Stimulated activated CD8-positive, alpha-beta memory T cell treated with anti-CD3 and anti-CD28 coated beads, Interleukin-4, amount 100 ng/mL, for 1 hour (primary cell): ENCODE measurements around the gene AKIRIN1.
"Not testable (repeated sequence)": the region's sequence is repeated elsewhere in the genome, so short reads cannot be mapped to it uniquely, and the experiment has no call there.

Experiments
- DNase-seq, 2 donors: peaks; one replicate each; pipeline ENCODE4 v3.0.0-alpha.2; 2020; ENCODE audit warnings: low read depth in 2 of 2, low spot score in 1 of 2

Gene AKIRIN1

DNA sequence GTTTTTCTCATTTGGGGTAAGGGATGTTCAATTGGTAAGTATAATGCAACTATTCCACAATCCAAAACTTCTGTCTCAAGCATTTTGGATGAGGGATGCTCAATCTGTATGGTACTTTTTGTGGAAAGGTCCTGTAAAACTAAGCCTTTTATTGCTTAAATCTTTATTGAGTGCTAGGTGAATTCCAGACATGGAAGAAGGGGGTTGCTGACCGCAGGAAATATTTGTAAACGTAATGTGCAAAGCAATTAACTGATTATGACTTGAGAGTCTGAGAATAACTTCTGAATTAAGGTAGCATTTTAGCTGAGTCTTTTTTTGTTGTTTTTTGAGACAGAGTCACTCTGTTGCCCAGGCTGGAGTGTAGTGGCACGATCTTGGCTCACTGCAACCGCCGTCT, 3.1 kb downstream of the AKIRIN1 start:
- no peak for DNase-seq

DNA sequence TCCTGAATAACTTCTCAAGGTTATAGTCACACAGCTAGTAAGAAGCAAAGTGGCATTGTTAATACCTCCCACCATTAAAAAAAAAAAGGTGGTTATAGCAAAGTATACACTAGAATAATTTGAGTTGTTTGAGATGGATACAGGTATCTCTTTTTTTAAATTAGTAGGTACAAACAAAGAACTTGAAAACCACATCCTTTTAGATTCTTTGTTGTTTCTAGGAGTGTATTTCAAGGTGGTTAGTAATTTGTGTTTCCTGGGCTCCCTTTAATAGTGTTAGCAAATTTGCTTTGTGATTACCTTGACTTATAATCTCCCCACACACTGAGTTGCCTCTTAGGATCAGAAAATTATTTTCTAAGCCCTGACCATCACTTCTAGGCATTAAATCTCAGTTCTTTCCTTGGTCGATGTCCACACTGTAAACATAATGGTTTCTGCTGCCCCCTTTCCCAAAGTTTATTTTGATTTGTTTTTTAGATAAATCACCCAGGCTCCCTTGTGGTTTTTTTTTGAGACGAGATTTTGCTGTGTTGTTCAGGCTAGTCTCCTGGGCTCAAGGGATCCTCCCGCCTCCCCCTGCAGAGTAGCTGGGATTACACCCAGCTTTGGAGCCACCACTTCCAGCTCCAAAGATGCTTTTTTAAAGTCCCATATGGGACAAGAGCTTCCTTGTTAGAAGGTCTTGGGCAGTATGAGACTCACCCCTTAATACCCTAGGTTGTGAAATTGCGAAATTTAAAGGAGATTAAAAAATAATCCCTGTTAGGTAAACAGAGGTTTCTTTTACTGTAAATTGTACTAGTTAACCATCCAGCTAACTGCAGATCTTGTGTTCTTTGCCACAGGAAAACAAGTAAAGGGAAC, 6.2 kb downstream of the AKIRIN1 start:
- DNase-seq: no peak

DNA sequence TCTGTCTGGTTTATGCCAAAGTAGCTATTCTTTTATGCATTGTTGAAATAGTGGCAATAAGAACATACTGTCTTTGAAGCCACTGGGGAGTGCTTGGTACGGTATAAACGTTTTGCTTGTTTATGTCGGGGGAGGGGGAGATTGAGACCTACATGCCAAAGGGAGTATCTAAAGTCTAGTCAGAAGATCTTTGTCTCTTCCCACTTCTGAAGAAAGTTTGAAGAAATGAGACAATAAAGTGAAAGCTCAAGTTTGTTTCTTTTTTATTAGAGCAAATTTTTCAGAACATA, 6.8 kb downstream of the AKIRIN1 start:
- DNase-seq: no peak

DNA sequence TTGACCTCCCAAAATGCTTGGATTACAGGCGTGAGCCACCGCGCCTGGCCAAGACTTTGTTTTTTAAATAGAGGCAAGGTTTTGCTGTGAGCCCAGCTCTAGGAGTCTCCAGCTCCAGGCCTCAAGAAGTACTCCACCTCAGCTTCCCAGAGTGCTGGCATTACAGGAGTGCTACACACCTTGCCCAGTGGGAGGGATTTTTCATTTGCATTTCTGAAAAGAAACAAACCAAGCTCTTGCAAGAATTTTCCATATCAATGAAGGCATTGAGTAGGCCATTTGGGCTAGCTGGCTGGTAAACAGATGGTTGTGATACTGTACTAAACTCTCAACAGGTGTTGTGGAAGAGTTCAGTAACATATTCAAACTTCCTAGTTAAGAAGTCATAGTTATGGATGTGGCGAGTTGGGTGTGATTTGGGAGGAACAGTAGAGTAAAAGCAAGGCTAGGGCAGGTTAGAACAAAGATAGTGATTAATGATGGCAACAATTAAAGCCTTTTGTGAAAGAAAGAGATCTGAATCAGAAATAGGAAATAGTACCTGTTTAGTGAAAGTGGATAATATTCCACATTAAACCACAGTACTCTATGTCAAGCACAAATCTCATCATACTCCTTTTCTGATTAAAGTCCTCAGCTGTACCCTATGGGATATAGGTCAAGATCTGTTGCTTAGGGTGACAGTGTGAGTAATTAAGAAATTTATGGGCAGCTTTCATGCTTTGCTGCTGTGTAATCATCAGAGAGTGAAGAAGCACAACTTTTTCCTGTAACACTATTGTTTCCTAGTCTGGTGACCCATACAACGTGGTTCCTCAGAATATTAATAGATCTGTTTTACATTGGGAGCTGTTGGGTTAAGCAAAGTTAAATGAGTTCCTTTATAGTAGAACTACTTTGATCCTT, 10.7 kb downstream of the AKIRIN1 start:
- DNase-seq: no peak

DNA sequence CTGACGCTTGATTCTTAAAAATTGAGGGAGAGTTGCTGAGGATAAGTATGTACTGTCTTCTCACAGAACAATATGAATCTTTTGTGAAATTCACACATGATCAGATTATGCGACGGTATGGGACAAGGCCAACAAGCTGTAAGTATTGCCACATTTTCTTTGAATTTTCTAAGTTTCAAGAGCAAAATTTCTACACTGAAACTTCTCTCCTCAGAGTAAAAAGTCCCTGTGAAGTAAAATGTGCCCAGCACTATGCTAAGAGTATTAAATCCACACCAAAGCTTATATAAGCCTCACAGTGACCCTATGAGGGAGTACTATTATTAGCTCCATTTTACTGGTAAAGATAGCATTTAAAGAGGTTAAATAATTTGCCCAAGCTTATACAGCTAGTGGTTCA, 12.2 kb downstream of the AKIRIN1 start:
- DNase-seq: no peak

DNA sequence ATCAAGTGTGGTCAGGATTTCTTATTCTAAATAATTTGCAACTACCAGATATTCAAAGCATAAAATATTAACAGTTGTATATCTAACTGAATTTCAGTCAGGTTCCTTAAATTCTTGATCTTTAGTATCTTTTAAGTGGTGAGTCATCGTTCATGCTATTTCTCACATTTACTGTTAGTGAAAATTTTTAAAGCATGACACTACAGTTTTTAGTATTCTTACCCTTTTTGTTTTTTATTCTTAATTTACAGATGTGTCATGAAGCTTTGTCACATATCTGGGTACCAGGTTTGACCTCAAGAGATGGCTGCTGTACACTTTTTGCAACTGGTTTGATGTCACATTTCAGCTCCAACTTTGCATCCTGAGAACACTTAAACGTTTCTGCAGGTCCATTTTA, 12.7 kb downstream of the AKIRIN1 start:
- DNase-seq: no peak

DNA sequence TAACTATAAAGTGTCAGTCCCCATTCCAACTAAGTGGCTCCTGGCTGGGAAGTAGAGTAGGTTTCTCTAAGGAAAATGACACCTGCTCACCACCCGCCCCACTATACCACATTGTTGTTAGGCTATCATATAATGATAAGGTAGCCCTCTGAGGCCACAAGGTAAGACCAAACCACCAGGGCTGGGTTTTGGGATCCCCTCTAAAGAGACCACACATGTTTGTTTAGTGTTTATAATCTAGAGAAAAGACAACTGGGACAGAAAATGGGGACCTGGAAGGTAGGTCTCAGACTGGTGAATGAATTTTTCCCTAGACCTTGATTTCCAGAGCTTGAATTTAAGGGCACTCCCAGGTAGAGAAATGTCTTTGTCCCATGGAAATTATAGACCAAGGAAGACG, 15.2 kb downstream of the AKIRIN1 start:
- no peak for DNase-seq

DNA sequence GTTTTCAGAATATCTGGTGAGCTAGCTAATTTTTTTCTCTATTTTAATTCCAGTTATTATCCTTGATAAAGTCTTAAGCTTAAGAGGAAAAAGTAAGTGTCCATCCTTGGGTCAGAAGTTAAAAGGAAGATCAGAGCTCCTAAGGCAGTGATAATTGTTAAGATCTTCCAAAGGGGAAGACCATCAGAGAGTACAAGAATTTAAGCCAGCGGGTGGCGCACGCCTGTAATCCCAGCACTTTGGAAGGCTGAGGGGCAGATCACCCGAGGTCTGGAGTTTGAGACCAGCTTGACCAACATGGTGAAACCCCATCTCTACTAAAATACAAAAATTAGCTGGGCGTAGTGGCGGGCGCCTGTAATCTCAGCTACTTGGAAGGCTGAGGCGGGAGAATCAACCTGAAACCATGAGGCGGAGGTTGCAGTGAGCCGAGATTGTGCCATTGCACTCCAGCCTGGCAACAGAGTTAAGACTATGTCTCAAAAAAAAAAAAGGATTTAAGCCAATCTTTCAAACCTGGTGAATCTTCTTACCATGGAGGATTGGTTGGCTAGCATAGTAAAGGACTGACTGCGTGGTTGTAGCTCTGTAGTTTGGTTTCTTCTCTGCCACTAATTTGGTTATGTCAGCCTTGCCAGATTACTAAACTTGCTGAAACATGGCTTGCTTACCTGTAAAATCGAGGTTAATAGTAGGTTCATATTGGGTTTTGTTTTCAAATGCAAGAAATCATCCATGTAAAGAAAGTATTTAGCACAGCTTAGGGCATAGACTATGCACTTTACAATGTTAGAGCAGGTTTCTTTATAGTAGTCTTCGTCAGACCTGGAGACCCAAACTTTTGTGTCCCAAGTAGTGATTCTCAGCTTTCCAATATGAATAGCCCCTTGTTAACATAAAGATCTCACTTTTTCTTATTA, 15.9 kb downstream of the AKIRIN1 start:
- no peak for DNase-seq

DNA sequence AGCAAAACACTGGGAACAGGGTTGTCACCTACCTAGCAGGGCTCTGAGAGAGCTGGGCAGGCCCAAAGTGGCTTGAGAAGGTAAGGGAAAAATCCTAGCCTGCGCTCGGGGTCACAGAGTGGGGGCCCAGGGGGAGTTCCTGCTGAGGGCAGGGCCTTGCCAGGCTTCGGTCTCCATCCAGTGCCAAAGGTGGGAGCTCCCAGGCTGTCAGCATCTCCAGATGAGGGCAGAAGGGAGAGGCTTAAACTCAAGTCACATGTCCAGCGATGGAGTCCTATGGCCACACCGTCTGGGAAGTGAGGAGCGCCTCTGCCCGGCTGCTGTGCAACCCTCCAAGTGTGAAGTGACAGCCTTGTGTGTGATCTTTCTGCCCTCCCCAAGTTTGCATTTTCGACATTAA, 23.9 kb downstream of the AKIRIN1 start:
- DNase-seq: not testable (repeated sequence)

DNA sequence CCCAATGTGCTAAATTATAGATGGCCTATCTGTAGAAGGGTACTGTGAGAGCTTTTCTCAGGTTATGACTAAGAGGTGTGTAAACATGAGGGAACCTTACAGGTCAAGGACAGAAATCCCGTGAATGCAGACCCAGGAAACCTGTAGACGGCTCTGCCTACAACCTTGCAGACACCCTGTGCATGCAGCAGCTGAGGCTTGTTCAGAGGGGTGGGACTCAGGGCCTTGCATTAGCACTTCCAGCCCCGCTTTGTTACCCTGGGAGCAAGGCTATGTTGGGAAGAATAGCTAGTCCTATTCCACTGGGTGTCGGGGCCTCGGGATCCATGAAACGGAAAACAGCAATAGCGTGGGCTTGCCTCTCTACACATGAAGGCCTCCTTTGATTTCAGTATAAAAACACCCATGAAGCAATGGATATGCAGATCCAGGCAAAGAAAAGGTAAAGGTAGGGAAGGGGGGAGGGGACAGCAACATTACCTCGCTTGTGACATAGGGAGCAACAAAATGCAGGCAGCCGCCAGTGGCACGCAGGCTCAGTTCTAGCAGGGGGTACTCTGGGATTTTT, 25.6 kb downstream of the AKIRIN1 start:
- no peak for DNase-seq

DNA sequence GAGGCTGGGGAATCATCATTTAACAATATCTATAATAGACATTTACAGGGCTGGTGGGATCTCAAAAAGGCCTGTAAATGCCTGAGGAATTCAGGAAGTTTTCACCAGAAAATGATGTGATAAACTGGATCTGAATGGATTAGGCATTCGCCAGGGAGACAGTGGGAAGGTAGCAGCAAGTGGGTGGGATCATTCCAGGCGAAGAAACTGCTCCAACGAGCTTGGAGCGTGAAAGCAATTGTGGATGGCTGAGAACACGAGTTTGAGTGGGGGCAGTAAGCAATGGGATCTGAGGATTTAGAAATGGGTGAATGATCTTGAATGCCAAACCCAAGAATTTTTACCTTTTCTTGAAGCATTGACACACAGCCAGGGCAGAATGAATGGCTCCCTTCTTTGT, 26.2 kb downstream of the AKIRIN1 start:
- DNase-seq: no peak

DNA sequence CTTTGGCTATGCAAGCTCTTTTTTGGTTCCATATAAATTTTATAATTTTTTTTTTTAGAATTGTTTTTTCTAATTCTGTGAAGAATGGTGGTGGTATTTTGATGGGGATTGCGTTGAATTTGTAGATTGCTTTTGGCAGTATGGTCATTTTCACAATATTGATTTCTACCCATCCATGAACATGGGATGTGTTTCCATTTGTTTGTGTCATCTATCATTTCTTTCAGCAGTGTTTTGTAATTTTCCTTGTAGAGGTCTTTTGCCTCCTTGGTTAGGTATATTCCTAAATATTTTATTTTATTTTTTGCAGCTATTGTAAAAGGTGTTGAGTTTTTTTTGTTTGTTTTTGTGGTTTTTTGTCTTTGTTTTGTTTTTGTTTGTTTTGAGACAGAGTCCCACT, 29.4 kb downstream of the AKIRIN1 start:
- not testable (repeated sequence) for DNase-seq

DNA sequence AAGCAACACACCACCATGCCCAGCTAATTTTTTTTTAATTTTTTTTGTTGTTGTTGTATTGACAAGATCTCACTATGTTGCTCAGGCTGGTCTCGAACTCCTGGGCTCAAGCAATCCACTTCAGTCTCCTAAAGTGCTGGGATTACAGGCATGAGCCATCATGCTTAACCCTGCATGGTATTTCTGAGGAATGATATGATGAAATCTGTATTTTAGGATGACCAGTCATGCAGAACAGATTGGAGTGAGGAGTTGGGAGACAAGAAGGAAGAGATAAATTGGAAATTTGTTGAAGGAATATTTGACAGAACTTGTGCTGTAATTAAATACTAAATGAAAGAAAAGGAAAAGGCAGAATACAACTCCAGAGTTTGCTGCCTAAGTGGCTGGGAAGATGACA, 30.4 kb downstream of the AKIRIN1 start:
- no peak for DNase-seq

DNA sequence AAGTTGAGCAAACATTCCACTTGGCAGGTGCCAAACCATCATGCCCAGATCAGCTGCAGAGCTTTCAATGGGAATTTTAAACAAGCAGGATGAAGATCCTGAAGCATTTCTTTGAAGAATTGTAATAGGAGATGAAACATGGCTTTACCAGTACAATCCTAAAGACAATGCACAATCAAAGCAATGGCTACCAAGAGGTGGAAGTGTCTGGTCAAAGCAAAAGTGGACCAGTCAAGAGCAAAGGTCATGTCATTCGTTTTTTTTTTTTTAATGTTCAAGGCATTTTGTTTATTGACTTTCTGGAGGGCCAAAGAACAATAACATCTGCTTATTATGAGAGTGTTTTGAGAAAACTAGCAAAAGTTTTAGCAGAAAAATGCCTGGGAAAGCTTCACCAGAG, 32.1 kb downstream of the AKIRIN1 start:
- no peak for DNase-seq

DNA sequence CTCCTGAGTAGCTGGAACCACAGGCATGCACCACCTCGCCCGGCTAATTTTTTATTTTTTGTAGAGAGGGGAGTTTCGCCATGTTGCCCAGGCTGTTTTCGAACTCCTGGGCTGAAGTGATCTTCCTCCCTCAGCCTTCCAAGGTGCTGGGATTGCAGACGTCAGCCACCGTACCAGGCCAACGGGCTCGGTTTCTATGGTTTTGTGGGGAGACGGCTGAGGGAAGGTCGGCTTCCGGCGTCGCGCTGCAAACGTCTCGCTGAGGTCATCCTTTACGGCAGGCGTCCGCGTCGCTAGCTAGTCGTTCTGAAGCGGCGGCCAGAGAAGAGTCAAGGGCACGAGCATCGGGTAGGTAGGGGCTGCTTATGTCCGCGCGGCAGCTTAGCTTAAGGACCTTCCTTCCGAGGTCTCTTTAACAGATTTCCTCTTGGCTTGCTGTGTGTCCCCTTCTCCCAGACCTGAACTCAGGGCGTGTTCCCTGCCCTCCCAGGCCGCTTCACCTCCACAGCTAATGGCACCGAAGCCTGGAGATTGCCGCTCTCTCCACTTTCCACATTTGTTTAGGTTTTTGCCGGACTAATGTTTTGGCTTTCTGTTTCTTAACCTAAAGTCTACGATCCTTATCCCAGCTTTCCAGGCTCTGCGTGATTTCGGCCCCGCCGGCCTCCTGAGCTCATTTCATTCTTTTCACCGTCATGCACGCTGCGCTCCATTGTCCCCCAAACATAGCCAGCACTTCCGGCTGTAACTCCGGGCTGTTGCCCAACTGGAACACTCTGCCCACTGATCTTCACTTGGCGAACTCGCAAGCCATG, 35.2 kb downstream of the AKIRIN1 start, which contains the start of gene NDUFS5:
NDUFS5 (plus strand) TSS at position 300 of the 815 bp plus-strand sequence. CDS start 2,375 bp downstream, outside the sequence.
- DNase-seq: peak; percentile 56 to 59

DNA sequence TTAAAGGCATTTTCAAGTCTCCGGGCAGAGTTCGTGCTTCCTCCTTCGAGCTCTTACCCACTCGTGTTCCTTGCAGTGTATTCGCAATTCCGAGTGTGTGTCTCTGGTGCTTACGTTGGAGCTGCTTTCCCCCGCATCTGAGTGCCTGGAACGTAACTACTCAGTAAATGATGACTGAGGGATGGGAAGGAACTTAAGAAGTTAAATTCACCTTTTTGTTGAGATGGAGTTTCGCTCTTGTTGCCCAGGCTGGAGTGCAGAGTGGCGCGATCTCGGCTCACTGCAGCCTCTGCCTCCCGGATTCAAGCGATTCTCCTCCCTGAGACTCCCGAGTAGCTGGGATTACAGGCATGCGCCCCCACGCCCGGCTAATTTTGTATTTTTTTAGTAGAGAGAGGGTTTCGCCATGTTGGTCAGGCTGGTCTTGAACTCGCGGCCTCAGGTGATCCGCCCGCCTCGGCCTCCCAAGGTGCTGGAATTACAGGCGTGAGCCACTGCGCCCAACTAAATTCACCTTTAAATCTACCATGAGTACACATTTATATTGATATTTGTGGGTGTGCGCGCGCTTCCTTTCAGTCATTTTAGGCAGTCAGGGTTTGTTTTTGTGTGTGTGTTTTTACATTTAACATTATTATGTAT, 35.9 kb downstream of the AKIRIN1 start:
- DNase-seq: no peak

DNA sequence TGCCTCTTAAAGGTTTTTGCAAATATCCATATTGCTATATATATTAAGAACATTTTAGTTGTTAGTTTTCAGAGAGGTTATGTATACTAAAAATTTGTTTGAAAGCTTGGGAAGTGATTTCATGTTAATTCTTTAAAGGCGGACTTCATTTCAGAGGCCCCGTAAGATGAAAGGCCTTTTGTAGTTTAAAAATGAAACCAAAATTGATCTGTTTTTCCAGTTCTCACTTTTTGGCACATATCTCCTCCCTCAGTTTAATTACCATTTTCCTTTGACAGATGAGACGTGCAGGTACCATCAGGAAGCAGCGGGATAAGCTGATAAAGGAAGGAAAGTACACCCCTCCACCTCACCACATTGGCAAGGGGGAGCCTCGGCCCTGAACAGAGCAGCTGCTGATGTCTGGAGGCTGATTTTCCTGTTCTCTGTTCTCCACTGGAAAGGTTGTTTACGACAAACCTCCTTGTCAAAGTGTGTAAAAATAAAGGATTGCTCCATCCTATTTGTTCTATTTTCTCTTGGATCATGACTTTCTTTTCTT, 43.1 kb downstream of the AKIRIN1 start:
- no peak for DNase-seq

DNA sequence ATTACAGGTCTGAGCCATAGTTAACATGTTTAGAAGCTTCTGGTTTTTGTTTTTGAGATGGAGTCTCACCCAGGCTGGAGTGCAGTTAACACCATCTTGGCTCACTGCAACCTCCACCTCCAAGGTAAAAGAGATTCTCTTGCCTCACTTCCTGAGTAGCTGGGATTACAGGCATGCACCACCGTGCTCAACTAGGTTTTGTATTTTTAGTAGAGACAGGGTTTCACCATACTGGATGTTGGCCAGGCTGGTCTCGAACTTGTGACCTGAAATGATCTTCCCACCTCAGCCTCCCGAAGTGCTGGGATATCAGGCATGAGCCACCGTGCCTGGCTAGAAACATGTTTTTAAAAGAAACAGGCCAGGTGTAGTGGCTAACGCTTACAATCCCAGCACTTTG, 45.6 kb downstream of the AKIRIN1 start:
- no peak for DNase-seq

DNA sequence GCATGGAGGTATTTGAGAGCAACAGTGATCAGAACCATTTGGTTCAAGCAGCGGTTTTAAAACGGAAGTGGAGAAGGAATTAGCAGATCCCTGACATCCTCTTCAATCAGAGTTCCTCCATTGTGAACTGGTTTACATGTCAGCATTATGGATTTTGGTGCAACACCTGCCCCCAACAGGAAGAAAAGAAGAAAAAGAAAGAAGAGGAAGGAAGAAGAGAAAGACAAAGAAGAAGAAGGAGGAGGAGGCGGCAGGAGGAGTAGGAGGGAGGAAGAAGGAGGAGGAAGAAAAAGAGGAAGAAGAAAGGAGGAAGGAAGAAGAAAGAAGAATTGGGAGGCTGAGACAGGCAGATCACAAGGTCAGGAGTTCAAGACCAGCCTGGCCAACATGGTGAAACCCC, 52.4 kb downstream of the AKIRIN1 start:
- DNase-seq: no peak
